ENCODE measurements around the gene WFDC8.

DNA sequence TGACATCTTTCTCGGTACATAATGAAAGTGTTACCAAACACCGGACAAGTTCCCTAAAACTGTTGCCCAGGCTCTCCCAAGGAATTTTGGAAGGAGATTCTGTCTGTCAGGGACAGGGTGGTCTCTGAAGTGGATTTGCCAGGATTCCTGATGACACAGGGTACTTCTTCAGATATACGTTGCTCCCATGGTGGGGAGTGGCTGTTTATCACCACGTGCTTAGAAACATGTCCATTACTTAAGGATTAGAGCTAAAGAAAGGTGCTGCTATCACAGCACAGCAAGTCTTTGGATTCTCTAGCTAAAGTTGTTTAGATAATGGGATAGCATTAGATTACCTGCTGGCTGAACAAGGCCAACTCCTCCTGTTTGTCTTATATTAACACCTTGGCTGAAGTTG lies 70.0 kb downstream of the WFDC8 start:
- TF ChIP-seq KAT7 (CRISPR knock-in tag; IDR thresholded peaks at IDR 0.05; ENCODE audit: borderline replicate concordance) = no peak
- TF ChIP-seq, protein P1, sequence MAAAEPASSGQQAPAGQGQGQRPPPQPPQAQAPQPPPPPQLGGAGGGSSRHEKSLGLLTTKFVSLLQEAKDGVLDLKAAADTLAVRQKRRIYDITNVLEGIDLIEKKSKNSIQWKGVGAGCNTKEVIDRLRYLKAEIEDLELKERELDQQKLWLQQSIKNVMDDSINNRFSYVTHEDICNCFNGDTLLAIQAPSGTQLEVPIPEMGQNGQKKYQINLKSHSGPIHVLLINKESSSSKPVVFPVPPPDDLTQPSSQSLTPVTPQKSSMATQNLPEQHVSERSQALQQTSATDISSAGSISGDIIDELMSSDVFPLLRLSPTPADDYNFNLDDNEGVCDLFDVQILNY (CRISPR knock-in tag; IDR thresholded peaks at IDR 0.05) = no peak
- TF ChIP-seq, protein P2, sequence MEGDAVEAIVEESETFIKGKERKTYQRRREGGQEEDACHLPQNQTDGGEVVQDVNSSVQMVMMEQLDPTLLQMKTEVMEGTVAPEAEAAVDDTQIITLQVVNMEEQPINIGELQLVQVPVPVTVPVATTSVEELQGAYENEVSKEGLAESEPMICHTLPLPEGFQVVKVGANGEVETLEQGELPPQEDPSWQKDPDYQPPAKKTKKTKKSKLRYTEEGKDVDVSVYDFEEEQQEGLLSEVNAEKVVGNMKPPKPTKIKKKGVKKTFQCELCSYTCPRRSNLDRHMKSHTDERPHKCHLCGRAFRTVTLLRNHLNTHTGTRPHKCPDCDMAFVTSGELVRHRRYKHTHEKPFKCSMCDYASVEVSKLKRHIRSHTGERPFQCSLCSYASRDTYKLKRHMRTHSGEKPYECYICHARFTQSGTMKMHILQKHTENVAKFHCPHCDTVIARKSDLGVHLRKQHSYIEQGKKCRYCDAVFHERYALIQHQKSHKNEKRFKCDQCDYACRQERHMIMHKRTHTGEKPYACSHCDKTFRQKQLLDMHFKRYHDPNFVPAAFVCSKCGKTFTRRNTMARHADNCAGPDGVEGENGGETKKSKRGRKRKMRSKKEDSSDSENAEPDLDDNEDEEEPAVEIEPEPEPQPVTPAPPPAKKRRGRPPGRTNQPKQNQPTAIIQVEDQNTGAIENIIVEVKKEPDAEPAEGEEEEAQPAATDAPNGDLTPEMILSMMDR (IDR thresholded peaks at IDR 0.05) = no peak
- TF ChIP-seq, protein P3, sequence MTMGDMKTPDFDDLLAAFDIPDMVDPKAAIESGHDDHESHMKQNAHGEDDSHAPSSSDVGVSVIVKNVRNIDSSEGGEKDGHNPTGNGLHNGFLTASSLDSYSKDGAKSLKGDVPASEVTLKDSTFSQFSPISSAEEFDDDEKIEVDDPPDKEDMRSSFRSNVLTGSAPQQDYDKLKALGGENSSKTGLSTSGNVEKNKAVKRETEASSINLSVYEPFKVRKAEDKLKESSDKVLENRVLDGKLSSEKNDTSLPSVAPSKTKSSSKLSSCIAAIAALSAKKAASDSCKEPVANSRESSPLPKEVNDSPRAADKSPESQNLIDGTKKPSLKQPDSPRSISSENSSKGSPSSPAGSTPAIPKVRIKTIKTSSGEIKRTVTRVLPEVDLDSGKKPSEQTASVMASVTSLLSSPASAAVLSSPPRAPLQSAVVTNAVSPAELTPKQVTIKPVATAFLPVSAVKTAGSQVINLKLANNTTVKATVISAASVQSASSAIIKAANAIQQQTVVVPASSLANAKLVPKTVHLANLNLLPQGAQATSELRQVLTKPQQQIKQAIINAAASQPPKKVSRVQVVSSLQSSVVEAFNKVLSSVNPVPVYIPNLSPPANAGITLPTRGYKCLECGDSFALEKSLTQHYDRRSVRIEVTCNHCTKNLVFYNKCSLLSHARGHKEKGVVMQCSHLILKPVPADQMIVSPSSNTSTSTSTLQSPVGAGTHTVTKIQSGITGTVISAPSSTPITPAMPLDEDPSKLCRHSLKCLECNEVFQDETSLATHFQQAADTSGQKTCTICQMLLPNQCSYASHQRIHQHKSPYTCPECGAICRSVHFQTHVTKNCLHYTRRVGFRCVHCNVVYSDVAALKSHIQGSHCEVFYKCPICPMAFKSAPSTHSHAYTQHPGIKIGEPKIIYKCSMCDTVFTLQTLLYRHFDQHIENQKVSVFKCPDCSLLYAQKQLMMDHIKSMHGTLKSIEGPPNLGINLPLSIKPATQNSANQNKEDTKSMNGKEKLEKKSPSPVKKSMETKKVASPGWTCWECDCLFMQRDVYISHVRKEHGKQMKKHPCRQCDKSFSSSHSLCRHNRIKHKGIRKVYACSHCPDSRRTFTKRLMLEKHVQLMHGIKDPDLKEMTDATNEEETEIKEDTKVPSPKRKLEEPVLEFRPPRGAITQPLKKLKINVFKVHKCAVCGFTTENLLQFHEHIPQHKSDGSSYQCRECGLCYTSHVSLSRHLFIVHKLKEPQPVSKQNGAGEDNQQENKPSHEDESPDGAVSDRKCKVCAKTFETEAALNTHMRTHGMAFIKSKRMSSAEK (CRISPR knock-in tag; IDR thresholded peaks at IDR 0.05; ENCODE audit: borderline replicate concordance) = no peak
- no peak for TF ChIP-seq GABPB1 (CRISPR knock-in tag; IDR thresholded peaks at IDR 0.05)
- no peak for TF ChIP-seq ESRRA (CRISPR knock-in tag; IDR thresholded peaks at IDR 0.05; ENCODE audit: borderline replicate concordance)
- TF ChIP-seq, protein P4, sequence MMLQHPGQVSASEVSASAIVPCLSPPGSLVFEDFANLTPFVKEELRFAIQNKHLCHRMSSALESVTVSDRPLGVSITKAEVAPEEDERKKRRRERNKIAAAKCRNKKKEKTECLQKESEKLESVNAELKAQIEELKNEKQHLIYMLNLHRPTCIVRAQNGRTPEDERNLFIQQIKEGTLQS (CRISPR knock-in tag; conservative IDR thresholded peaks at IDR 0.05) = no peak
- no peak for TF ChIP-seq GRHL2 (CRISPR knock-in tag; IDR thresholded peaks at IDR 0.05; ENCODE audit: insufficient replicate concordance, severe bottlenecking)
- TF ChIP-seq, protein P5, sequence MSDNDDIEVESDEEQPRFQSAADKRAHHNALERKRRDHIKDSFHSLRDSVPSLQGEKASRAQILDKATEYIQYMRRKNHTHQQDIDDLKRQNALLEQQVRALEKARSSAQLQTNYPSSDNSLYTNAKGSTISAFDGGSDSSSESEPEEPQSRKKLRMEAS (CRISPR knock-in tag; IDR thresholded peaks at IDR 0.05) = no peak
- TF ChIP-seq, protein P6, sequence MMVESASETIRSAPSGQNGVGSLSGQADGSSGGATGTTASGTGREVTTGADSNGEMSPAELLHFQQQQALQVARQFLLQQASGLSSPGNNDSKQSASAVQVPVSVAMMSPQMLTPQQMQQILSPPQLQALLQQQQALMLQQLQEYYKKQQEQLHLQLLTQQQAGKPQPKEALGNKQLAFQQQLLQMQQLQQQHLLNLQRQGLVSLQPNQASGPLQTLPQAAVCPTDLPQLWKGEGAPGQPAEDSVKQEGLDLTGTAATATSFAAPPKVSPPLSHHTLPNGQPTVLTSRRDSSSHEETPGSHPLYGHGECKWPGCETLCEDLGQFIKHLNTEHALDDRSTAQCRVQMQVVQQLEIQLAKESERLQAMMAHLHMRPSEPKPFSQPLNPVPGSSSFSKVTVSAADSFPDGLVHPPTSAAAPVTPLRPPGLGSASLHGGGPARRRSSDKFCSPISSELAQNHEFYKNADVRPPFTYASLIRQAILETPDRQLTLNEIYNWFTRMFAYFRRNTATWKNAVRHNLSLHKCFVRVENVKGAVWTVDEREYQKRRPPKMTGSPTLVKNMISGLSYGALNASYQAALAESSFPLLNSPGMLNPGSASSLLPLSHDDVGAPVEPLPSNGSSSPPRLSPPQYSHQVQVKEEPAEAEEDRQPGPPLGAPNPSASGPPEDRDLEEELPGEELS (CRISPR knock-in tag; IDR thresholded peaks at IDR 0.05) = no peak
- TF ChIP-seq, protein P7, sequence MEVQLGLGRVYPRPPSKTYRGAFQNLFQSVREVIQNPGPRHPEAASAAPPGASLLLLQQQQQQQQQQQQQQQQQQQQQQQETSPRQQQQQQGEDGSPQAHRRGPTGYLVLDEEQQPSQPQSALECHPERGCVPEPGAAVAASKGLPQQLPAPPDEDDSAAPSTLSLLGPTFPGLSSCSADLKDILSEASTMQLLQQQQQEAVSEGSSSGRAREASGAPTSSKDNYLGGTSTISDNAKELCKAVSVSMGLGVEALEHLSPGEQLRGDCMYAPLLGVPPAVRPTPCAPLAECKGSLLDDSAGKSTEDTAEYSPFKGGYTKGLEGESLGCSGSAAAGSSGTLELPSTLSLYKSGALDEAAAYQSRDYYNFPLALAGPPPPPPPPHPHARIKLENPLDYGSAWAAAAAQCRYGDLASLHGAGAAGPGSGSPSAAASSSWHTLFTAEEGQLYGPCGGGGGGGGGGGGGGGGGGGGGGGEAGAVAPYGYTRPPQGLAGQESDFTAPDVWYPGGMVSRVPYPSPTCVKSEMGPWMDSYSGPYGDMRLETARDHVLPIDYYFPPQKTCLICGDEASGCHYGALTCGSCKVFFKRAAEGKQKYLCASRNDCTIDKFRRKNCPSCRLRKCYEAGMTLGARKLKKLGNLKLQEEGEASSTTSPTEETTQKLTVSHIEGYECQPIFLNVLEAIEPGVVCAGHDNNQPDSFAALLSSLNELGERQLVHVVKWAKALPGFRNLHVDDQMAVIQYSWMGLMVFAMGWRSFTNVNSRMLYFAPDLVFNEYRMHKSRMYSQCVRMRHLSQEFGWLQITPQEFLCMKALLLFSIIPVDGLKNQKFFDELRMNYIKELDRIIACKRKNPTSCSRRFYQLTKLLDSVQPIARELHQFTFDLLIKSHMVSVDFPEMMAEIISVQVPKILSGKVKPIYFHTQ (CRISPR knock-in tag; IDR thresholded peaks at IDR 0.05) = no peak
